Hindlimb muscle (tissue), 1 donor: ENCODE measurements around the gene GDF10. TPM values are rescaled to one million over a fixed set of nuclear protein-coding genes. Genes with fewer than 3 reads are reported as not detected.

Experiments used
- DNase-seq: peaks from one replicate; pipeline ENCODE4 v3.0.0-alpha.2; 2013
- polyA plus RNA-seq: library from polyadenylated mRNA; unstranded; fragments of 120-200 nt; gene quantifications from one replicate; pipeline ENCODE4 v1.2.1, GENCODE V29; 2013; ENCODE audit not compliant: insufficient read length

The GDF10 gene
- 0.41 TPM for polyA plus RNA-seq

- no peak for DNase-seq
Observed at GRCh38 chr10:47299611-47300428, at the start of gene GDF10. GDF10 (plus strand) TSS chr10:47300197; CDS start chr10:47300652, 455 bp downstream.

- no peak for DNase-seq
Observed at GRCh38 chr10:47252093-47252780, 47.8 kb upstream of the GDF10 start.

GRCh38 chr10:47253030-47253637, 46.9 kb upstream of the GDF10 start:
- DNase-seq = no peak

GRCh38 chr10:47253651-47254375, 46.2 kb upstream of the GDF10 start:
- peak; percentile 17 for DNase-seq

- DNase-seq = no peak
Observed at GRCh38 chr10:47254611-47255010, 45.4 kb upstream of the GDF10 start.

- DNase-seq = peak; percentile 19
Observed at GRCh38 chr10:47255033-47255813, 44.8 kb upstream of the GDF10 start.

GRCh38 chr10:47255866-47256265, 44.1 kb upstream of the GDF10 start:
- no peak for DNase-seq

- no peak for DNase-seq
Observed at GRCh38 chr10:47256751-47257336, 43.2 kb upstream of the GDF10 start.

- no peak for DNase-seq
Observed at GRCh38 chr10:47257396-47258120, 42.4 kb upstream of the GDF10 start.

- no peak for DNase-seq
Observed at GRCh38 chr10:47258921-47259320, 41.1 kb upstream of the GDF10 start.

GRCh38 chr10:47259466-47259865, 40.5 kb upstream of the GDF10 start:
- no peak for DNase-seq

- no peak for DNase-seq
Observed at GRCh38 chr10:47260505-47261111, 39.4 kb upstream of the GDF10 start.

GRCh38 chr10:47261121-47261520, 38.9 kb upstream of the GDF10 start:
- no peak for DNase-seq

- DNase-seq = no peak
Observed at GRCh38 chr10:47261556-47261955, 38.4 kb upstream of the GDF10 start.

- DNase-seq = no peak
Observed at GRCh38 chr10:47262606-47263533, 37.1 kb upstream of the GDF10 start.

GRCh38 chr10:47264797-47265281, 35.2 kb upstream of the GDF10 start:
- no peak for DNase-seq

- no peak for DNase-seq
Observed at GRCh38 chr10:47266602-47267001, 33.4 kb upstream of the GDF10 start.

- no peak for DNase-seq
Observed at GRCh38 chr10:47268696-47269095, 31.3 kb upstream of the GDF10 start.

- no peak for DNase-seq
Observed at GRCh38 chr10:47269294-47269693, 30.7 kb upstream of the GDF10 start.
